ENCODE data around the gene MYBPC1. TPM values are rescaled to one million over a fixed set of nuclear protein-coding genes. Genes with fewer than 3 reads are reported as not detected.

The MYBPC1 gene
- total RNA-seq, 2 donors from 2014 or later = 0.49 to 1.5 TPM

- H3K4me3 ChIP-seq = no peak overlapping the region
- DNase-seq (ENCODE audit: low spot score) = no peak
- TF ChIP-seq CTCF (IDR thresholded peaks at IDR 0.05) = no peak
Measured at GRCh38 chr12:101597164-101597563, 2.4 kb downstream of the MYBPC1 start.

GRCh38 chr12:101598483-101598882 lies 3.7 kb downstream of the MYBPC1 start:
- ATAC-seq (ENCODE audit: insufficient number of reproducible peaks, low FRiP score, low read depth) (no peak), DNase-seq (ENCODE audit: low spot score) (no peak)
- TF ChIP-seq CTCF (IDR thresholded peaks at IDR 0.05) = no peak
- Histone ChIP-seq H3K36me3 (no peaks in the 10 kb centered on the region), H3K4me3 (no peak overlapping the region), H3K27ac (no peak overlapping the region), H3K4me1 (ENCODE audit: control insufficient read depth in 1 of 2, low read depth in 2 of 2) (no peaks in the 10 kb centered on the region), H3K27me3 (replicated peaks; ENCODE audit: insufficient read depth) (no peaks in the 10 kb centered on the region), H3K9me3 (no peaks in the 10 kb centered on the region)

More at GRCh38 chr12:101597164-101597563, 2.4 kb downstream of the MYBPC1 start:
- Histone ChIP-seq H3K27me3 (replicated peaks; ENCODE audit: insufficient read depth) (no peaks in the 10 kb centered on the region), H3K36me3 (no peaks in the 10 kb centered on the region), H3K27ac (no peak overlapping the region), H3K9me3 (no peaks in the 10 kb centered on the region), H3K4me1 (ENCODE audit: control insufficient read depth in 1 of 2, low read depth in 2 of 2) (no peaks in the 10 kb centered on the region)
- no peak for ATAC-seq (ENCODE audit: insufficient number of reproducible peaks, low FRiP score, low read depth)

GRCh38 chr12:101599311-101599710 lies 4.5 kb downstream of the MYBPC1 start:
- ATAC-seq (ENCODE audit: insufficient number of reproducible peaks, low FRiP score, low read depth) (no peak), DNase-seq (ENCODE audit: low spot score) (no peak)
- no peak for TF ChIP-seq CTCF (IDR thresholded peaks at IDR 0.05)
- no peak overlapping the region for H3K4me3 ChIP-seq
- no peak overlapping the region for H3K27ac ChIP-seq
- no peaks in the 10 kb centered on the region for H3K4me1 ChIP-seq (ENCODE audit: control insufficient read depth in 1 of 2, low read depth in 2 of 2)
- no peaks in the 10 kb centered on the region for H3K9me3 ChIP-seq
- H3K27me3 ChIP-seq (replicated peaks; ENCODE audit: insufficient read depth) = no peaks in the 10 kb centered on the region
- no peaks in the 10 kb centered on the region for H3K36me3 ChIP-seq

GRCh38 chr12:101599771-101600484 lies 5.2 kb downstream of the MYBPC1 start:
- no peak for DNase-seq (ENCODE audit: low spot score)
- Histone ChIP-seq H3K27ac (no peak overlapping the region), H3K27me3 (replicated peaks; ENCODE audit: insufficient read depth) (no peaks in the 10 kb centered on the region), H3K9me3 (no peaks in the 10 kb centered on the region), H3K4me3 (no peak overlapping the region), H3K36me3 (no peaks in the 10 kb centered on the region), H3K4me1 (ENCODE audit: control insufficient read depth in 1 of 2, low read depth in 2 of 2) (no peaks in the 10 kb centered on the region)
- TF ChIP-seq CTCF (IDR thresholded peaks at IDR 0.05) = no peak
- ATAC-seq (ENCODE audit: insufficient number of reproducible peaks, low FRiP score, low read depth) = no peak

DNA sequence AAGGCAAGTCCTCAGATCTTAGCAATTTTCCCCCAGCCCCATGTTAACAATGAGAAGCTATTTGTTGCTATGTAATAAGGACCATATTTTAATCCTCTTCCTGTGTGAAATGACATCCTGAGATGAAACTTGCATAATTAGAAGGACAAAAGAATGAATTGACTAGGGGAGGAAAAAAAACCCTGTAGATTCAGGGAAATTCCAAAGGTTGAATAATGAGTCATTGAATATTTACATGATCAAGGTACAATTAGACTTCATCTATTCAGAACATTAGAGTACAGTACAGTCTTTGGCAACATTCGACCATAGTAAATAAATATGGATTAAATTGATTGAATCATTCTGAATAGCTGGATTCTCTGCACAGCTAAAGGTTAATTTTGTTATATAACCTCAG lies 9.4 kb downstream of the MYBPC1 start:
- Histone ChIP-seq H3K4me3 (no peak overlapping the region), H3K36me3 (no peaks in the 10 kb centered on the region), H3K9me3 (no peaks in the 10 kb centered on the region), H3K27me3 (replicated peaks; ENCODE audit: insufficient read depth) (no peaks in the 10 kb centered on the region), H3K4me1 (ENCODE audit: control insufficient read depth in 1 of 2, low read depth in 2 of 2) (no peaks in the 10 kb centered on the region), H3K27ac (no peak overlapping the region)
- no peak for TF ChIP-seq CTCF (IDR thresholded peaks at IDR 0.05)
- ATAC-seq (ENCODE audit: insufficient number of reproducible peaks, low FRiP score, low read depth) (no peak), DNase-seq (ENCODE audit: low spot score) (no peak)
